Measurements from ENCODE around the gene MYOM3.

DNA sequence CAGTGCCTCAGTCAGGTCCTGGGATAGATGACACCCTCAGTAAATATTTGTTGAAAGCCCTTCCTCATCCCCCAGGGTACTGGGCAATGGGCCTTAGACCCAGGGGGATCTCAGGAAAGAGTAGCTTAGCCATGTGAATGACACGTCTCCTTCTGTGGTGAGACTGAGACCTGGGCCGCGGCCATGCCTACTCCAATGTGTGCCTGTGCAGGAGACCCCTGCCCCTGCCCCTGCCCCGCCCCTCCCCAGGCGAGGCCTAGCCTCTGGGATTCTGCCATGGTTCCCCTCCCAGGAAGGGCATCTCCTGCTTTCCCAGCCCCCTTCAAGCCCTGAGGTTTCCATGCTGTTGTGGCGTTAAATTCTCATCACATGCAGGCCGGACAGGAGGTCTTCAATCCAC lies 7.1 kb downstream of the MYOM3 start:
- TF ChIP-seq CTCF (IDR thresholded peaks at IDR 0.05) (no peak), POLR2A (IDR thresholded peaks at IDR 0.05) (no peak)

Data from heart left ventricle (tissue), 13 donors.